H1 (cell line): Measurements from ENCODE around the gene TEX44. TPM values are rescaled to one million over a fixed set of nuclear protein-coding genes. Genes with fewer than 3 reads are reported as not detected.
A peak's percentile ranks its signal among the peaks of the same experiment; 100 is the strongest.
"Not testable (repeated sequence)": the region's sequence is repeated elsewhere in the genome, so short reads cannot be mapped to it uniquely, and the experiment has no call there.

Experiments used
- CTCF ChIA-PET: fragments of 300-600 bp; sonication (Branson Sonifier 250); formaldehyde crosslinking; loops from one replicate; lab custom pipeline; 2021; ENCODE audit not compliant: partially characterized antibody; lab: Charles Lee
- POLR2A ChIA-PET: fragments of 300-600 bp; sonication (Branson Sonifier 250); formaldehyde crosslinking; loops from one replicate; lab custom pipeline; 2021; ENCODE audit warnings: inconsistent platforms; ENCODE audit not compliant: partially characterized antibody; lab: Charles Lee
- DNase-seq, 2 experiments: peaks; one replicate each; pipeline versions ENCODE4 v3.0.0 to v3.0.0-alpha.2; 2010 to 2022; ENCODE audit warnings: low spot score in 2 of 2, low read depth in 1 of 2, mixed read lengths in 1 of 2
- FAIRE-seq: peaks from 2 replicates; lab custom pipeline; 2011; peaks lifted over from hg19 to GRCh38; lab: Jason Lieb, UNC
- H2AFZ ChIP-seq: 2 replicates; pipeline ENCODE4 v1.8.1; 2012; ENCODE audit warnings: low read length, inconsistent platforms
- H2AK5ac ChIP-seq: 2 replicates; pipeline ENCODE4 v1.6.1; 2013; ENCODE audit warnings: low read depth, low read length
- H2BK120ac ChIP-seq: replicated peaks from 2 replicates; pipeline ENCODE3; 2013; ENCODE audit warnings: low read depth, low read length, inconsistent platforms
- H2BK12ac ChIP-seq: 2 replicates; pipeline ENCODE4 v1.6.1; 2013; ENCODE audit warnings: low read depth, low read length
- H2BK15ac ChIP-seq: 2 replicates; pipeline ENCODE4 v1.6.1; 2013; ENCODE audit warnings: low read length
- H2BK20ac ChIP-seq: 2 replicates; pipeline ENCODE4 v1.6.1; 2013; ENCODE audit warnings: low read length
- H2BK5ac ChIP-seq: 2 replicates; pipeline ENCODE4 v1.6.1; 2013; ENCODE audit warnings: low read depth, low read length
- H3K14ac ChIP-seq: 2 replicates; pipeline ENCODE4 v1.6.1; 2013; ENCODE audit warnings: inconsistent platforms; ENCODE audit not compliant: insufficient read length
- H3K18ac ChIP-seq: 2 replicates; pipeline ENCODE4 v1.6.1; 2013; ENCODE audit warnings: low read length; ENCODE audit errors: extremely low read depth
- H3K23ac ChIP-seq: 2 replicates; pipeline ENCODE4 v1.6.1; 2013; ENCODE audit warnings: inconsistent platforms; ENCODE audit not compliant: insufficient read length
- H3K23me2 ChIP-seq: 2 replicates; pipeline ENCODE4 v1.6.1; 2013; ENCODE audit warnings: low read depth, low read length
- H3K27ac ChIP-seq: 2 replicates; pipeline ENCODE4 v1.6.1; 2011; ENCODE audit warnings: low read depth, low read length, inconsistent platforms
- H3K27me3 ChIP-seq, 4 experiments: replicated peaks in 1 of 4; 1 replicate in 1 of 4; 2 replicates in 3 of 4; pipeline versions ENCODE4 v1.6.1 to v1.8.1; 2011 to 2013; ENCODE audit warnings: low read length in 3 of 4, mild to moderate bottlenecking in 3 of 4, inconsistent platforms in 2 of 4, mixed read lengths in 2 of 4, moderate library complexity in 1 of 4; ENCODE audit not compliant: control insufficient read depth in 3 of 4, insufficient read depth in 3 of 4; ENCODE audit errors: extremely low read depth in 1 of 4
- H3K36me3 ChIP-seq, 4 experiments: 2 replicates each; pipeline versions ENCODE4 v1.6.1 to v1.8.1; 2011 to 2013; ENCODE audit warnings: mild to moderate bottlenecking in 4 of 4, low read length in 3 of 4, moderate library complexity in 2 of 4, control low read depth in 1 of 4, inconsistent platforms in 1 of 4; ENCODE audit not compliant: insufficient read depth in 4 of 4, control insufficient read depth in 2 of 4
- H3K4ac ChIP-seq: replicated peaks from 2 replicates; pipeline ENCODE3; 2013; ENCODE audit warnings: low read length, low read depth, mixed read lengths, inconsistent platforms; ENCODE audit not compliant: insufficient read length
- H3K4me1 ChIP-seq, 4 experiments: replicated peaks in 1 of 4; 1 replicate in 1 of 4; 2 replicates in 3 of 4; pipeline versions ENCODE4 v1.6.1 to v1.8.1; 2011 to 2013; ENCODE audit warnings: low read length in 3 of 4, inconsistent platforms in 2 of 4, mixed read lengths in 1 of 4; ENCODE audit not compliant: insufficient read depth in 4 of 4, control insufficient read depth in 3 of 4
- H3K4me2 ChIP-seq, 2 experiments: 2 replicates each; pipeline versions ENCODE4 v1.6.1 to v1.8.1; 2011 to 2013; ENCODE audit warnings: low read depth in 2 of 2, low read length in 2 of 2, control low read depth in 1 of 2, inconsistent platforms in 1 of 2, mild to moderate bottlenecking in 1 of 2; ENCODE audit not compliant: insufficient read depth in 1 of 2
- H3K4me3 ChIP-seq, 4 experiments: fragments of 200-600, 300-600 bp in 1 of 4; sonication (generic), shearing (Covaris generic), sonication (Bioruptor Twin) in 1 of 4; 2 replicates each; pipeline versions ENCODE4 v1.5.1 to v1.8.1; 2011 to 2016; ENCODE audit warnings: low read length in 4 of 4, low read depth in 3 of 4, control low read depth in 2 of 4, inconsistent platforms in 2 of 4, mild to moderate bottlenecking in 2 of 4, mixed read lengths in 1 of 4, moderate library complexity in 1 of 4; ENCODE audit not compliant: insufficient read depth in 2 of 4; ENCODE audit errors: extremely low read depth in 1 of 4
- H3K56ac ChIP-seq: replicated peaks from 2 replicates; pipeline ENCODE3; 2013; ENCODE audit warnings: low read depth, mild to moderate bottlenecking, mixed read lengths, low read length, inconsistent platforms; ENCODE audit not compliant: insufficient read length
- H3K79me1 ChIP-seq: 2 replicates; pipeline ENCODE4 v1.6.1; 2013; ENCODE audit warnings: low read depth, low read length, control low read depth
- H3K79me2 ChIP-seq, 2 experiments: 2 replicates each; pipeline versions ENCODE4 v1.6.1 to v1.8.1; 2012 to 2013; ENCODE audit warnings: low read length in 2 of 2, mild to moderate bottlenecking in 2 of 2, inconsistent platforms in 1 of 2; ENCODE audit not compliant: insufficient read depth in 2 of 2, control insufficient read depth in 1 of 2
- H3K9ac ChIP-seq, 4 experiments: replicated peaks in 1 of 4; 1 replicate in 1 of 4; 2 replicates in 3 of 4; pipeline versions ENCODE4 v1.6.1 to v1.8.1; 2011 to 2013; ENCODE audit warnings: low read depth in 3 of 4, low read length in 3 of 4, control low read depth in 2 of 4, mild to moderate bottlenecking in 2 of 4, moderate library complexity in 2 of 4, inconsistent platforms in 1 of 4; ENCODE audit errors: extremely low read depth in 1 of 4
- H3K9me3 ChIP-seq, 2 experiments: 2 replicates each; pipeline versions ENCODE4 v1.6.1 to v1.8.1; 2012 to 2013; ENCODE audit warnings: mild to moderate bottlenecking in 2 of 2, moderate library complexity in 2 of 2, control low read depth in 1 of 2, inconsistent platforms in 1 of 2, low read depth in 1 of 2, low read length in 1 of 2, mixed read lengths in 1 of 2; ENCODE audit not compliant: insufficient read depth in 2 of 2
- H4K20me1 ChIP-seq, 2 experiments: replicated peaks in 1 of 2; 2 replicates each; pipeline versions ENCODE3 to v1.8.1; 2011 to 2013; ENCODE audit warnings: inconsistent platforms in 2 of 2, low read length in 2 of 2, mild to moderate bottlenecking in 1 of 2; ENCODE audit not compliant: insufficient read depth in 2 of 2, control insufficient read depth in 1 of 2
- H4K5ac ChIP-seq: 2 replicates; pipeline ENCODE4 v1.6.1; 2013; ENCODE audit warnings: low read length, low read depth, mixed read lengths, inconsistent platforms; ENCODE audit not compliant: insufficient read length
- H4K8ac ChIP-seq: 2 replicates; pipeline ENCODE4 v1.8.0; 2013; ENCODE audit warnings: mild to moderate bottlenecking, moderate library complexity, low read length, inconsistent platforms; ENCODE audit not compliant: insufficient read depth; ENCODE audit errors: extremely low read depth
- H4K91ac ChIP-seq: replicated peaks from 2 replicates; pipeline ENCODE3; 2013; ENCODE audit warnings: low read length, mixed read lengths, inconsistent platforms; ENCODE audit not compliant: insufficient read length
- WGBS, 2 experiments: shearing (Covaris generic) in 1 of 2; methylation state at CpG; one replicate each; pipeline versions ENCODE4 v1.1.6 to v1.1.7; 2013 to 2015; ENCODE audit warnings: low lambda C conversion rate in 2 of 2, mixed read lengths in 2 of 2, inconsistent platforms in 1 of 2, low coverage in 1 of 2, missing lambda C conversion rate in 1 of 2; ENCODE audit not compliant: insufficient replicate concordance in 2 of 2, insufficient coverage in 1 of 2, insufficient read length in 1 of 2; ENCODE audit errors: extremely low coverage in 1 of 2, missing lambda C conversion rate in 1 of 2; 5-methylcytosine and 5-hydroxymethylcytosine counted together
- polyA plus RNA-seq, 7 experiments: library from polyadenylated mRNA; depleted of rRNA in 3 of 7; stranded (reverse) in 5 of 7; unstranded in 2 of 7; fragments of >200 nt in 5 of 7; fragments of 200-250 nt in 2 of 7; gene quantifications; 1 replicate in 5 of 7; 2 replicates in 1 of 7; 4 replicates in 1 of 7; pipeline versions ENCODE4 v1.2.1 to v1.2.3, GENCODE V29; 2011 to 2013; ENCODE audit warnings: missing spikeins in 2 of 7, mixed read lengths in 2 of 7
- total RNA-seq: library from RNA; stranded (reverse); fragmentation: NEBNext Ultra II Directional; extraction: Animal tissue kit (Norgen Biotek cat#: 25700); gene quantifications from 2 replicates; pipeline ENCODE4 v1.2.1, GENCODE V29; 2021

Gene TEX44
- total and polyA plus RNA-seq, 2 of the 8 experiments (the other 6 are each of a cell fraction or from before 2014, with no cell fraction given) = not detected

GRCh38 chr2:231578655-231579054 is 14.0 kb upstream of the TEX44 start:
- not testable (repeated sequence) for H3K4me3 ChIP-seq, H3K9ac ChIP-seq, H3K23ac ChIP-seq, H3K27me3 ChIP-seq, H3K4ac ChIP-seq, H3K23me2 ChIP-seq, H3K36me3 ChIP-seq, H2AFZ ChIP-seq, H2BK120ac ChIP-seq, H3K27ac ChIP-seq, H3K56ac ChIP-seq, H3K14ac ChIP-seq, H3K9me3 ChIP-seq, H3K4me2 ChIP-seq, FAIRE-seq, H3K79me2 ChIP-seq, H4K8ac ChIP-seq, DNase-seq, H3K79me1 ChIP-seq, H3K18ac ChIP-seq, H4K20me1 ChIP-seq
- H3K4me1 ChIP-seq = peaks cover 3 to 33% (median 18%) of the 10 kb centered on the region in 4 experiments
- H2BK15ac ChIP-seq = peak overlapping the region; percentile 55; the same call in 1 of the 2 replicates
- peak overlapping the region; percentile 15 for H4K91ac ChIP-seq
- CTCF ChIA-PET = interaction anchor here (0.7 to 1.8 kb wide), 7 partner anchors 11 to 136 kb away, joined by 3 to 19 read pairs (median 3); no protein-coding TSS in a partner anchor
- peak overlapping the region; percentile 57 for H4K5ac ChIP-seq
- WGBS, 2 experiments = 100% methylated on average over 2 of the region's 2 CpGs; no CpG with 5 or more reads in 1 of the 2 experiments
- POLR2A ChIA-PET = interaction anchor here (1.5 kb wide), 1 partner anchor 11 kb away, joined by 6 read pairs; no protein-coding TSS in a partner anchor
- peak overlapping the region; percentile 76 for H2AK5ac ChIP-seq
- 0 out of 2 replicates have a peak overlapping the region, but pooled peaks have one; percentile 62 for H2BK20ac ChIP-seq
- H2BK12ac ChIP-seq = peak overlapping the region; percentile 77; the same call in 1 of the 2 replicates
- peak overlapping the region; percentile 20; the same call in 1 of the 2 replicates for H2BK5ac ChIP-seq
